PFSK-1 (cell line): ENCODE measurements around the gene SMIM35.

Experiments
- TAF1 ChIP-seq: IDR thresholded peaks from 2 replicates; pipeline ENCODE4 v1.6.1; 2012; ENCODE audit warnings: low read length, control low read depth, borderline replicate concordance; ENCODE audit not compliant: insufficient read depth
- TF ChIP-seq, protein P1 (sequence below), 2 experiments: IDR thresholded peaks; 2 replicates each; pipeline versions ENCODE4 v1.6.1 to v1.8.0; 2011 to 2012; ENCODE audit warnings: low read depth in 2 of 2, low read length in 2 of 2, control low read depth in 1 of 2, inconsistent platforms in 1 of 2, mild to moderate bottlenecking in 1 of 2, moderate library complexity in 1 of 2; ENCODE audit not compliant: insufficient read depth in 1 of 2

- TF ChIP-seq TAF1: no peak
- TF ChIP-seq, protein P1, sequence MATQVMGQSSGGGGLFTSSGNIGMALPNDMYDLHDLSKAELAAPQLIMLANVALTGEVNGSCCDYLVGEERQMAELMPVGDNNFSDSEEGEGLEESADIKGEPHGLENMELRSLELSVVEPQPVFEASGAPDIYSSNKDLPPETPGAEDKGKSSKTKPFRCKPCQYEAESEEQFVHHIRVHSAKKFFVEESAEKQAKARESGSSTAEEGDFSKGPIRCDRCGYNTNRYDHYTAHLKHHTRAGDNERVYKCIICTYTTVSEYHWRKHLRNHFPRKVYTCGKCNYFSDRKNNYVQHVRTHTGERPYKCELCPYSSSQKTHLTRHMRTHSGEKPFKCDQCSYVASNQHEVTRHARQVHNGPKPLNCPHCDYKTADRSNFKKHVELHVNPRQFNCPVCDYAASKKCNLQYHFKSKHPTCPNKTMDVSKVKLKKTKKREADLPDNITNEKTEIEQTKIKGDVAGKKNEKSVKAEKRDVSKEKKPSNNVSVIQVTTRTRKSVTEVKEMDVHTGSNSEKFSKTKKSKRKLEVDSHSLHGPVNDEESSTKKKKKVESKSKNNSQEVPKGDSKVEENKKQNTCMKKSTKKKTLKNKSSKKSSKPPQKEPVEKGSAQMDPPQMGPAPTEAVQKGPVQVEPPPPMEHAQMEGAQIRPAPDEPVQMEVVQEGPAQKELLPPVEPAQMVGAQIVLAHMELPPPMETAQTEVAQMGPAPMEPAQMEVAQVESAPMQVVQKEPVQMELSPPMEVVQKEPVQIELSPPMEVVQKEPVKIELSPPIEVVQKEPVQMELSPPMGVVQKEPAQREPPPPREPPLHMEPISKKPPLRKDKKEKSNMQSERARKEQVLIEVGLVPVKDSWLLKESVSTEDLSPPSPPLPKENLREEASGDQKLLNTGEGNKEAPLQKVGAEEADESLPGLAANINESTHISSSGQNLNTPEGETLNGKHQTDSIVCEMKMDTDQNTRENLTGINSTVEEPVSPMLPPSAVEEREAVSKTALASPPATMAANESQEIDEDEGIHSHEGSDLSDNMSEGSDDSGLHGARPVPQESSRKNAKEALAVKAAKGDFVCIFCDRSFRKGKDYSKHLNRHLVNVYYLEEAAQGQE (IDR thresholded peaks at IDR 0.05; ENCODE audit: insufficient read depth in 1 of 2, low read depth in 2 of 2, low read length in 2 of 2): no peak
Measured at GRCh38 chr11:118087931-118088330, 1.2 kb upstream of the SMIM35 start.
